ENCODE results near the gene MYO5A. TPM values are rescaled to one million over a fixed set of nuclear protein-coding genes. Genes with fewer than 3 reads are reported as not detected.
"Not testable (repeated sequence)": the region's sequence is repeated elsewhere in the genome, so short reads cannot be mapped to it uniquely, and the experiment has no call there.

Gene MYO5A
- total RNA-seq, 1 donor from 2014 or later, result 18.8 TPM

GRCh38 chr15:52285941-52286340 lies 242.7 kb downstream of the MYO5A start:
- ATAC-seq, result not testable (repeated sequence)

- peak; percentile 64 for ATAC-seq
Measured at GRCh38 chr15:52284164-52284563, 244.5 kb downstream of the MYO5A start.

GRCh38 chr15:52283281-52283680 lies 245.4 kb downstream of the MYO5A start:
- no peak for ATAC-seq

GRCh38 chr15:52282418-52282817 lies 246.3 kb downstream of the MYO5A start:
- ATAC-seq, result no peak

- no peak for ATAC-seq
Measured at GRCh38 chr15:52281085-52282035, 247.3 kb downstream of the MYO5A start.

GRCh38 chr15:52280326-52281084 lies 248.2 kb downstream of the MYO5A start:
- no peak for ATAC-seq

- peak; percentile 58 for ATAC-seq
Measured at GRCh38 chr15:52278636-52279367, 249.9 kb downstream of the MYO5A start.

GRCh38 chr15:52278135-52278534 lies 250.5 kb downstream of the MYO5A start:
- no peak for ATAC-seq

GRCh38 chr15:52277575-52277974 lies 251.1 kb downstream of the MYO5A start:
- ATAC-seq, result no peak

- no peak for ATAC-seq
Measured at GRCh38 chr15:52276256-52276770, 252.4 kb downstream of the MYO5A start.

- ATAC-seq, result no peak
Measured at GRCh38 chr15:52263563-52264282, 265.0 kb downstream of the MYO5A start.

GRCh38 chr15:52262364-52262763 lies 266.3 kb downstream of the MYO5A start:
- ATAC-seq, result peak; percentile 5

GRCh38 chr15:52261498-52262242 lies 267.0 kb downstream of the MYO5A start:
- ATAC-seq, result peak; percentile 93

- ATAC-seq, result no peak
Measured at GRCh38 chr15:52261026-52261425, 267.7 kb downstream of the MYO5A start.

GRCh38 chr15:52259503-52259902 lies 269.2 kb downstream of the MYO5A start:
- ATAC-seq, result no peak

GRCh38 chr15:52258461-52258860 lies 270.2 kb downstream of the MYO5A start:
- no peak for ATAC-seq

GRCh38 chr15:52257734-52258062 lies 271.0 kb downstream of the MYO5A start:
- no peak for ATAC-seq
